Limb (tissue), 2 donors: ENCODE measurements around the gene CEP250.
"Not testable (repeated sequence)": the region's sequence is repeated elsewhere in the genome, so short reads cannot be mapped to it uniquely, and the experiment has no call there.

Experiments
- DNase-seq, 2 donors: peaks; one replicate each; pipeline ENCODE4 v3.0.0-alpha.2; 2016; ENCODE audit errors: extremely low spot score in 2 of 2

The CEP250 gene

GRCh38 chr20:35451295-35451694 lies 4.1 kb upstream of the CEP250 start:
- DNase-seq, result no peak

GRCh38 chr20:35453647-35454046 lies 1.8 kb upstream of the CEP250 start:
- no peak for DNase-seq

- not testable (repeated sequence) for DNase-seq
Measured at GRCh38 chr20:35456700-35457099, 1.3 kb downstream of the CEP250 start.

GRCh38 chr20:35457539-35457938 lies 2.1 kb downstream of the CEP250 start:
- DNase-seq, result not testable (repeated sequence)

- DNase-seq, result no peak
Measured at GRCh38 chr20:35458388-35458787, 3.0 kb downstream of the CEP250 start.

- no peak for DNase-seq
Measured at GRCh38 chr20:35461620-35462019, 6.2 kb downstream of the CEP250 start.

- no peak for DNase-seq
Measured at GRCh38 chr20:35462351-35462750, 7.0 kb downstream of the CEP250 start.

- peak; percentile 65 to 78 for DNase-seq
Measured at GRCh38 chr20:35463455-35464300, 8.3 kb downstream of the CEP250 start.

GRCh38 chr20:35465976-35466375 lies 10.6 kb downstream of the CEP250 start:
- no peak for DNase-seq

GRCh38 chr20:35466856-35467255 lies 11.5 kb downstream of the CEP250 start:
- DNase-seq, result no peak

GRCh38 chr20:35467339-35468224 lies 12.2 kb downstream of the CEP250 start:
- DNase-seq, result no peak

- no peak for DNase-seq
Measured at GRCh38 chr20:35468671-35469334, 13.4 kb downstream of the CEP250 start.

- no peak for DNase-seq
Measured at GRCh38 chr20:35472209-35472608, 16.8 kb downstream of the CEP250 start.

- DNase-seq, result no peak
Measured at GRCh38 chr20:35473684-35474083, 18.3 kb downstream of the CEP250 start.

GRCh38 chr20:35474303-35474871 lies 19.0 kb downstream of the CEP250 start:
- no peak for DNase-seq

- no peak for DNase-seq
Measured at GRCh38 chr20:35476288-35476687, 20.9 kb downstream of the CEP250 start.

- DNase-seq, result no peak
Measured at GRCh38 chr20:35478804-35479472, 23.5 kb downstream of the CEP250 start.

GRCh38 chr20:35479798-35480197 lies 24.4 kb downstream of the CEP250 start:
- no peak for DNase-seq

GRCh38 chr20:35487479-35487878 lies 32.1 kb downstream of the CEP250 start:
- no peak for DNase-seq

GRCh38 chr20:35489717-35490116 lies 34.3 kb downstream of the CEP250 start:
- DNase-seq, result no peak

GRCh38 chr20:35490736-35491181 lies 35.4 kb downstream of the CEP250 start:
- DNase-seq, result no peak
